ENCODE data around the gene ZBTB11.

- TF ChIP-seq POLR2AphosphoS5 (IDR thresholded peaks at IDR 0.05; ENCODE audit: low read depth, low read length) = no peak
- no peak for TF ChIP-seq FOXP2 (optimal IDR thresholded peaks at IDR 0.05; ENCODE audit: borderline replicate concordance, extremely low read depth, extremely low read length, insufficient read depth)
- TF ChIP-seq TAF1 (IDR thresholded peaks at IDR 0.05; ENCODE audit: borderline replicate concordance, insufficient read depth, low read length) = no peak
- TF ChIP-seq REST (IDR thresholded peaks at IDR 0.05; ENCODE audit: insufficient read depth in 1 of 2, low read depth in 2 of 2, low read length in 2 of 2) = no peak
Observed at GRCh38 chr3:101602731-101603130, 74.2 kb downstream of the ZBTB11 start.

Data from PFSK-1 (cell line).